Stimulated activated CD4-positive, alpha-beta T cell treated with anti-CD3 and anti-CD28 coated beads, Interleukin-15, amount 100 ng/mL, for 48 hours (primary cell): ENCODE measurements around the gene PKNOX2.

Experiments
- DNase-seq, 2 donors: peaks; one replicate each; pipeline ENCODE4 v3.0.0-alpha.2; 2020; ENCODE audit warnings: low read depth in 2 of 2

The PKNOX2 gene

DNA sequence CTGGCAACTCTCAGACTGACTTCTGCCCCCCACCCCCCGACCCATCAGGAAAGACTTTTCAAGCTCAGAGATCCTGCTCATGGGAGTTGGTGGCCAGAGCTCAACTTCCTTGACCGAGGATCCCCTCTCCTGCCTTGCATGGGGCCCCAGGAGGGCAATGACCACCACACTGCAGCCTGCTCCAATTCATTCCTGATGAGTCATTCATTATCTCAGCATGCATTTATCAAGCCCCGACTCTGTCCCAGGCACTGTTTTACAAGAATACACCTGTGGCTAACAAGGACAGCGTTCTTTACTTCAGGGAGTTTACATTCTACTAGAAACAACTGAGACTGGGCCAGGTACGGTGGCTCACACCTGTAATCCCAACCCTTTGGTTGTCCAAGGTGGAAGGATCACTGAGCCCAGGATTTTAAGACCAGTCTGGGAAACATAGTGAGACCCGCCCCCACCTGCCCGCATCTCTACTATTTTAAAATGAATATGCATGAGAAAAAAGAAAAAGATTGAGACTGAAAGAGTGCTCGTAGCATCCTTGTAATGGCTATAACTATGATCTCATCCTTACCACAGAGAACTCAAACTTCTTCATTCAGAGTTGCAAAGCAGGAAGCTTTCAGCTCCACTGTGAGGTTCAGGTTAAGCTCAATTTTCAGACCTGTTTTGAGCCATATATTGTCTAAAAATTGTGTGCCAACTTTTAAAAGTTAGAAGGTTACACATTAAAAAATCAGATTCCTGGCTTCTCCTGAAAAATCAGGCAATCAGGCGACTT, 271.1 kb downstream of the PKNOX2 start:
- DNase-seq = no peak

DNA sequence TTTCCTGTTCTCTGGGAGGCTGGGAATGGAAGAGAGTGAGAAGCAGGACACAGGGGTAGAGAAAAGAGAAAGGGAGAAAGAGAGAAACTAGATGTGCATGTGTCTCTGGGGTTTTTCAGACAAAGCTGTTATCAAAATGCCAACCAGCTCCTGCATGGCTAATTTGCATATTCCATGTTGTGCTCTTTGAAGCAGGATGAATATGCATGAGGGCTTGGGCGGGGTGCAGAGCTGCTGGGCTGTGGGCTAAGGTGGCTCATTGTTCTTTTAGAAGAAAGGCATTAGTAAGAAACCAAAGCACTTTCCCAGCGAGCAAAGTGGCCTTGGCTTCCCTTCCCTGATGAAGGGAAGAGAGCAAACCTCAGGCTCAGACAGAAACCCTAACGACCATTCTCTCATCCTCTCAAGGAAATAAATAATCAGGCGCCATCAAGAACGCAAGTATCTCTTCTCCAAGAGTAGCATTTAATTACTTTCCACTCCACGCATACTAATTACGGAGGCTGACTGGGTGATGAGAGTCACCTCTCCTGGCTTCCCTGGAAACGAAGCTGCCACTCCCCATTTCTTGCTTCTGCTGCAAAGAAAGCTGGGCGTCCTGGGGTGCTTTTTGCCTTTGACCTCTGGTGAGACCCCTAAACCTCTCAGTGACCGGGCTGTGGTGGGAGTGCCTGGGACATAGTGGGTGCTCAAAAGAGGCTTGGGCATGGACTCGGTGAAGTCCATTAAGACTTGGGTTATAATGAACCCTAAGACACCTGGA, 277.3 kb downstream of the PKNOX2 start:
- no peak for DNase-seq

DNA sequence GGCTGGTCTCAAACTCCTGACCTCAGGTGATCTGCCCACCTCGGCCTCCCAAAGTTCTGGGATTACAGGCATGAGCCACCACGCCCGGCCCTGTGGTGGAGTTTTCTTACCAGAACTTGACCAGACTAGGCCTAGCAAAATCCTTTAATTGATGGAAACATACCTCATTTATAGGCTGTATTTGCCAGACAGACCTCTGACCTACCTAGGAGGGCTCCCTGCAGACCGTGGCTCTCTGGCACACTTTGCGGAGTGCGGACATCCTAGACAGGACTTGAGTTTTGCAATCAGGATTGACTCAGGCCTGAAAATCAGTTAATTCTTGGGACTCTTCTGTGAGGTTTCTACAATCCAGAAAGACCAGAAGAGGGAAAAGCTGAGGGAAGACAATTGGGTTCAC, 278.4 kb downstream of the PKNOX2 start:
- DNase-seq = no peak

DNA sequence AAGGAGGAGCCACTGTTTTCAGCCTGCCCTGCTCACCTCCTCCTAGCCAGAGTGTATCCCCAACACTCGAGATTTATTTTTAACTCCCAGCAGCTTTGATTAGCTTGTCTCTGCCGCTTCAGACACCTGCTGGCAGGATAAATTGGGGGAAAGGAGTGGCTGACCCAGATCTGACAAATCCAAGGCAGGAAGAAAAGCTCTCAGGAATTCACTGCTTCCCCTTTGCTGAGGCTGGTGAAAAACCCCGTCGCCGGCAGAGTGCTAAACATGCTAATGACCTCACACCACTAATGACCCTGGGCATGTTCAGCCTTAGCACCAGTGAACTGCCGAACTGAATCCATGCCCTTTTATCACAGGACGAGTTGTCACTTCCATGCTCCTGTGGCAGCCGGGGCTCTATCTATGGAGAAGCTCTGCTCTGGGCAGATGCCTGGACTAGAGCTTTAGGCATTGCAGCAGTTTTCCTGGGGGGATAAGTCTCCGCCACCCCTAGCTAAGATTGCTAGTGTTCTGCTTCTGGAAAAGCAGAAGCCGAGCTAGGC, 279.3 kb downstream of the PKNOX2 start:
- DNase-seq = no peak

DNA sequence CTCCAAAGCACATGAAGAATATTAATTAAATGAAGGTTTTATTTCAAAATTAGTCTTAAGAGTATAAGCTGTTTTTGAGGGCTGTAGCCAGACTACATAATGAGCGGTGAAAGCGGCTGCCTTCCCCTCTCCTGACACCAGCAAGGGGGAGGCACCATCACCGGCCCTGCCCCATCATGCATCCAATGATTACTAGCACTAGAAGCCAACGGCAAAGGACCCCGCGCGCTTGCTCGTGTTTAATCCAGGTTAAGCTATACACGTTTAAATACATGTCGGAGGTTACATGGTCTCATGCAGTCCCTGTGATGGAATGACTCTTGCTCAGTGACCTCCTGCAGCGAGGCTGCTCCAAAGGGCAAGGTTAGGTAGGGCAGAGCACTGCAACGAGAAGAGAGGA, 281.2 kb downstream of the PKNOX2 start:
- no peak for DNase-seq

DNA sequence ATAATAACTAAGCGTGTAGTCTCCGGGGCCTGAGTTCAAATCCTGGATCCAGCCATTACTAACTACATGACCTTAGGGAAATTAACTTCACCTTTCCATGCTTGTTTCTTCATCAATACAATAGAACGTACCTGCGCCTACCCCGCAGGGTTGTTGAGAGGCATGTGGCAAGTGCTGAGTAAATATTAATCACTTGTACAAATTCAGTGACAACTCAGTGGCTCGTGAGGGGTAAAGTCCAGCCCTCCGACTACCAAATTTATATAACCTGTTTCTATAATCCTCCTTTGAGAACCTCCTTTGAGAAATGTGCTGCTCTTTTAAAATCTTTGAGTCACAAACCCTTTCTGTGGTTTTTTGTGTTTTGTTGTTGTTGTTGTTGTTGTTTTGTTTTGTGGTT, 281.7 kb downstream of the PKNOX2 start:
- no peak for DNase-seq

DNA sequence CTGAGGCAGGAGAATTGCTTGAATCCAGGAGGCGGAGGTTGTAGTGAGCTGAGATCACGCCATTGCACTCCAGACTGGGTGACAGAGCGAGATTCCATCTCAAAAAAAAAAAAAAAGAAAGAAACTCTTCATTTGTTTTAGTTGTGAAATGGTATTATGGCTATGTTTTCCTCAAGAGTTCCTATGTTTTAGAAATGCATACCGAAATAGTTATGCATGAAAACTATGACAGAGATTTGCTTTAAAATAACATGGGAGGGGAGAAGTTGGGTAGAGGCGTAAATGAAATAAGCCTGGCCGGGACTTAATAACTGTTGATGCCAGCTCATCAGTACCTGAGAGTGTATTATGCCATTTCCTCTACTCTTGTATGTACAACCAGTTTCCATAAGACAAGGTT, 283.2 kb downstream of the PKNOX2 start:
- DNase-seq = no peak

DNA sequence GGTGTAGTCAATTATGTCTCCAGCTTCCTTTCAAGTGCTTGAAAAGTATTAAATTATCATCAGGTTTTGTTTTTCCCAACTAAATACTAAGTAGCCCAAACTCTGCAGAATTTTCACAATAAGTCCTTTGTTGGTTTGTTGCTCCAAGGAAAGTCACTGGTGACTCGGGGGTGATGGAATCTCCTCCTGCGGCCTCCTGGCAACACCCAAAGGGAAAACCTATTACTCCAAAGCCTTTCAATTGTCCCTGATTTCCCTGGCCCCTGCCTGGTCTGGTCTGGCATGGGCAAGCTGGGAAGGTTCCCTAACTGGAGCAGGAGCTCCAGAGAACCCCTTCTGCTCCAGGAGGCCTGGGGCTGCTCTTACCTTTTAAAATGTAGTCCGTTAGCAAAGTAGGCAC, 283.6 kb downstream of the PKNOX2 start:
- no peak for DNase-seq

DNA sequence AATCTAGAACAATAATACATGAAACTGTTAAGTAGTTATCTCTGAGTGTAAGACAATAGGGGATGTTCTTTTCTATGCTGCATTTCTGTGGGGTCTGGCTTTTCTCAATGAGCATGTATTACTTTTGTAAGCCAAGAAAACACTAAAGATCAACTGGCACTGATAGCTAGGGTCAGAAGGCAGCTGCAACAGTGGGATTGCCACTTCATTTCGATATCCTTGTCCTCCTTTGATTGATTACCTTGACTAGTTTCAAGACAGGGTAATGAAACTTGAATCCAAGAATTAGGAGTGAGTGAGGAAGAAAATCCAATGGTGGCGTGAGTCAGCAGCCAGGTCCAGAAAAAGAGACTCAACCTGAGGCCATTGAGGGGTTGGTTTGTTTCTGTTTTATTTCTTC, 285.0 kb downstream of the PKNOX2 start:
- no peak for DNase-seq

DNA sequence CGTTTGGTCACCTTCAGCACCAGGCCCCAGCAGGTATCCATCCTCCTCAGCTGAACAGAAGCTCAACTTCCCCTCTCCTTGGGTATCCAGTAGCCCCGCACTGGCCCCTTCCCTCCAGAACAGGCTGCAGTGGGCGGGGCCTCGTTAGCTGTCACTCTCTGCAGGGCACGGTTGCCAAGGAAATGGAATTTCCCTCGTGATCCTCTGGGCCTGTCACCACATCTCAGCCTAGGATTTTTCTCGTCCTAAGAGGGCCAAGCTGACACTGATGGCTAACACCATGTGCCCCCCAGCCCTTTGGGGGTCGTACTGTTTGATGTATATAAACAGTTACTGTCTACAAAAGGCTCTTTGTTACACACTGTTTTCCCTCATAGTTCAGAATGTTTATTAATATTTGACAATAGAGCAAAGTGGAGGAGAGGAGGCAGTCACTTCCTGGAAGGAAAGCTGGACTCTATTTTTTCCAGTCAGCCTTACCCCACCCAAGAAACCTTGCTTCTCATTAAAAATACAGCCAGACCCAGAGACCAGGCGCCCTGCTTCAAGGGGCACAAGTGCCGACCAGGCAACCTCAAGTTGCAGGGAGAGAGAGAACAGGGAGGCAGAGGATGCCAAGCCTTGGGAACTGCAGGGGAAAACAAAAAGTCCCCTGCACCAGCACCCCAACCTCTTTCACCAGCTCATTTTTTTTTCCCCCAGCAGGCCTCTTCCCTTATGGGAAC, 287.0 kb downstream of the PKNOX2 start:
- no peak for DNase-seq

DNA sequence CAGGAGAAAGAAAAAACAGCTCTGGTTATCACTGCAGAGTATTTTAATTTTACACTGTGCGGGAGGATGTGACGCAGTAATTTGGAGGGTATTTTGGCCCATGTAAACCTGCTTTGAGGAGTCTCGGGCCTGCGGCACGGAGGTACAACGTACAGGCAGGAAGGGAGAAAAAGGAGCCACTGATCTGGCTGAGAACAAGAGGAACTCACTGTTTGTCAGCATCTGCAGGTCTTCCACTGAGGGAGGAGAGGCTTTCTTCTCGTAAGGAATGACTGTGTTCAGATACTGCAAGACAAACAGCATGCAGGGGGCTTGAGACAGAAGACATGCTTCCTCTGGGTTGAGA, 287.5 kb downstream of the PKNOX2 start:
- DNase-seq = no peak

DNA sequence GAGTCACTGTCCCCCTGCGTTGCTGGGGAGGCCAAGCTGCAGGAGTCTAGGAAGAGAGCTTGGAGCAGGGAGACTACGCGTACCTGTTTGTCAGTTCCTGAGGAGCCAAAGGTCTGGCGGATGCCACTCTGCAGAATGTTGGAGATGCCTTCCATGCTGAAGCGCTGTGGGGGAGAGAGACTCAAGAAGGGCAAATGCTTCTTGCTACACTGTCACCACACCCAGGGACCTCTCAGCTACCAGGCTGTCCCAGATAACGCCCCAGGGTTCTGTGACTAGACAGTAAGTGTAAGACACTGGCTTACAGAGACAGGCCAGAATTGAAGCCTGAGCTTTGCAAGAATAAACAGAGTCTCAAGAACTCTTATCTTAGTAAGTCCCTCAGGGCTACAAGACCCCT, 289.5 kb downstream of the PKNOX2 start:
- DNase-seq = no peak

DNA sequence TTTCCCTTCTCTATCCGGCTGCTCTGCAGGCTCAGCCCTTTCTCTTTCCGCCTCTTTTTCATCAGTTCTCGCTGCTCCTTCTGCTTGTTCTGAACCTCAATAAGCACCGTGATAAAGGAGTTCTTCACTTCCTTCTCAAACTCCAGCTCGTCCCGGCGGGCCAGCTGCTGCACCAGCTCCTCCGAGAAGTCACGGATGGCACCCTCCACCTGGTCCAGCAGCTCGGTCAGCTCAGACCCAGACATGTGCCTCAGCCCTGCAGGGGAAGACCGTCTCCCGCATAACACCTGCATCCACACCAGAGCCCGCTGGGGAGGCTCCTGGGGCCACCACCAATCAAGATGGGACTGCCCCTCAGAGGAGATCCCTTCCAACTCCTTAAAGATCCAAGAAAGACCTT, 291.3 kb downstream of the PKNOX2 start:
- DNase-seq = no peak

DNA sequence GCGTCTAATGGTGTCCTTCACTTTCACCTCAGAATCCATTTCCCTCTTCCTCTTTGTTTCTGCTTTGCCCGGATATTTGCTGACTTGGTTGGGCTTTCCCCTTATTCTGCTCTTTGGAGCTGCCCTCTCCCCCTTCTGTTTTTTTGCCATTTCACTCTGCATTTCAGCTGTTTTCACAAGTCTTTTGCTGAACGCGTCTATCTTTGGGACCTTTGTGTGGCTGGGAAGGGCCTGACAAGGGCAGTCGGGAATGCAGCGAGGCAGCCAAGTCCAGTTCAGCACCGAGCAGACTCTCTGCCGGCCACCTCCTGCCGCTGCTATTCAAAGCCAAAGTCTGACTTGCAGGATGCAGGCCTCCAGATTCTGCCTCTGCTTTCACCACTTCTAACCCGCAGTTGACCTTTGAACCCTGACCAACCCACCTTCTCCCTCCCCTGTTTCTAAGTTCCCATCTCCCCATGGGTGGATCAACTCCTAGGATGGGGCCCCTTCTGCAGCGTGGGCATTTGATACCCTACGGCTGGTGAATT, 293.3 kb downstream of the PKNOX2 start:
- no peak for DNase-seq

DNA sequence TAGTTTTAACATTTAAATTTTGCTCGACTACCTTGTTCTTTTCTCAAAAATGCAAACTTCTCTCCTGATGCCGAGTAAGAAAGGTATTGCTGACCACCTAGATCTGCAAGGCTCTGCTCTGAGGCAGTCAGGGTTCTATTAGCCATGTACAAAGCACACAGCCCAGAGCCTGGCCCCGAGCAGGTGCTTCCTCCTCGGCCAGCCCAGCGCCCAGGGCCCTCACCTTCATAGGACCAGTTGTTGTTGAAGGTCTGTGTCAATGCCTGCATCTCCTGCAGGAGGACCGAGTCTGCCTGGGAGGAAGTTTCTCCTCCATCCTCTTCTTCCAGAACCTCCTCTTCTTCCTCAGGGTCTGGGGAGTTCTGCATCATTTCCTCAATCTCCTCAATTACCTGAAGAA, 295.7 kb downstream of the PKNOX2 start:
- DNase-seq = no peak

DNA sequence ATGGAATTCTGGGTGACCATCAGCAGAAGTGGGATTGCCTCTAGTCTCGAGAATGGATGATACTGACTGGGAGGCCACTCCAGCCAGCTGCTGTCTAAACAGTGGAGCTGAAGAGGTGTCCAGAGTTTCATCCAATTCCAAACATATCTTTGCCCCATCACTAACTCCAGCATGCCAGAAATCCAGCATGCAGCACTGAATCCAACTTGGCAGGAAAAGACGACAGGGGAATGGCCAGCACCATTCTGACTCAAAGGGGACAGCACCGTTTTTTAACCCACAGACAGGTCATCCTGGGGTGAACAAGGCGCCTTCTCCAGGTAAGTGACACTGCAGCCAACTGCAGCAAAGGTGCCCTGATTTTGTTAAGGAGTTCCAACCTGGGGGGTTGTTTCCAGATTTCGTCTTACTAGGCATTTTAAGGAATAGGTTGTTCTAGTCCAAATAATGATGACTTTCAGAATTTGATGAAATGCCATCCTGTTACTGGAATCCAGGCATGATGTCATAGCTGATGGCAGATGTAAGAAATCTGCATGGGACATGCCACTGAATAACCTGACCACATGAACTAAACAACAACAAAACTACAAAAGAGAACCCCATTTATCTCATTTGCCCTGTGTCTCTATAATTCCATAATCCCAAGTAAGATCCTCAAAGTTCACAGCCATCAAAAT, 299.2 kb downstream of the PKNOX2 start:
- no peak for DNase-seq

DNA sequence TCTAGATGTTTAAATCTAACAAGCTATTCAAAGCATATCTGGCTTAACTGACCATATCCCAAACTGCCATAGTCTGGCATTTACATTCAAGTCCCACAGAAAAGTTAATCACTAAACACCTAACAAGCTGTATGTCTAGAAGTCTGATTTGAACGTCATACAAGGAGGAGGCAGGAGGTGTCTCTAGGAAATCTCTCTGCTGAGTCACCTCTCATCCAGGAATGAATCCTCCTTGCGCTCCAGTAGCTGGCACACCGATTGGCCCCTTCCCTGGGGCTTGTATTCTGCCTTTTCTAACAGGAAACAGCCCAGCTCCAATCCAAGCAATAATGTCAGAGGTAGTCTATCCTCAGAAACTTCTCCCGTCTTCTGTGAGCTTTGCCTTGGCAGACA, 299.7 kb downstream of the PKNOX2 start:
- DNase-seq = no peak

DNA sequence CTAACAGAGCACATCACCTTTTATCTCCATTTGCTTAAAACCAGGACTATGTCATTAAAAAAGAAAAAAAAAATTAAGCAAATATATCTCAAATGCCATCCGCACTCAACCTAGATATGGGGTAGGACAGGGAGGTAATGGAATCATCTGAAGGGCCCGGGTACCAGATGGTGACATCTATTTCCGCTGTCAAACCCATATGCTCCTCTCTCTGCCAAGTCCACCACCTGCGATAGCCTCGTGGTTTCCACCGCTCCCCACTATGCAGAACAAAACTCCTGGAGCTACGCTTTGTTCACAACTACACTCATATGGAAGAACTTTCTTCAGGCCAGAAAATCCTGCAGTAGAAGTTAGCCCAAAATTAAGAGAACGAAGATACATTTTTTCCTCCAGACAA, 300.1 kb downstream of the PKNOX2 start:
- no peak for DNase-seq

DNA sequence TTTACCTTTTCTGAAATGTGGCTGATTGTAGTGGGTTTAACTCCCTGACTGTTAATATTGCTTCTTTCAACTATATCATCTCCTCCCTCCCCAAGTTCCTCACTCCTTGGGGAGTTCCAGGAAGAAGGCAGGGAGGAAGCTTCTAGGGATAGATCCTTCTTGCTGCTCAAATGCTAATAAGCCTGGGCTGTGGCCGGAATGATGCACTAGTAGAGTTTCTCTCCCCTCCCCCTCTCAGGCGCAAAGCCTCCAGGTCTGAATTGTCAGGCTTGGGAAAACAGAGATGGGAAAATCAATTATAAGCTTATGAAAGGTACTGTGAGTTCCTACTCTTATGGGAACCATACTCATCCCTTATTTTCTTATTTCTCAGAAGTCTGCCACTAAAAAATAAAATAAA, 300.7 kb downstream of the PKNOX2 start:
- DNase-seq = no peak

DNA sequence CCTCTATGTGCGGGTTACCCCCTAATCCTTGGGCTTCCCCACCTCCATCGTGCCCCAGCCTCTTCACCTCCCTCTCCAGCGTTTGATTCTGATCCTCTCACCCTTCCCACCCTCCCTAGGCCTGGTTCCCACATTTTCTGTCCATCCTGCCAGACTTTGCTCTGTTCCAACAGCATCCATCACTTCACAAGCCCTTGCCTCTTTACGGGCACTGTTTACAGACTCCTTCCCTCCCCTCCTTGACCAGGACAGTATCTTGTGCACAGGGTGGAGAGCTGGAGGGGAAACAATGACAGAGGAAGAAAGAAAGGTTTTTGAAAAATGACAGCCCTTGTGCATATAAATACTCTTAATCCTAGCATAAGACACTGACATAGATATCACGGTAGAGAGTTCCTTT, 301.1 kb downstream of the PKNOX2 start:
- no peak for DNase-seq

DNA sequence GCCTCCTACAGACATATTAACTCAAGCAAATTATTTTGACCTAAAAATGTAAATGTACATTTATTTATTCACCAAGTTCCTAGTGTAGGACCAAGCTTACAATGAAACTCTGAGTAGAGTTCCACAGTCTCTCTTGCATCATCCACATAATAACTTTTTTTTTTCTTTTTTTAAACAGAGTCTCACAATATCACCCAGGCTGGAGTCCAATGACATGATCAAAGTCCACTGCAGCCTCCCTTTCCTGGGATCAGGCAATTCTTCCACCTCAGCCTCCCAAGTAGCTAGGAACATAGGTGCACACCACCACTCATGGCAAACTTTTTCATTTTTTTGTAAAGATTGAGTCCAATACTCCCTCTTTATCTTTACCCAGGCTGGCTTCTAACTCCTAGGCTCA, 303.5 kb downstream of the PKNOX2 start:
- no peak for DNase-seq

DNA sequence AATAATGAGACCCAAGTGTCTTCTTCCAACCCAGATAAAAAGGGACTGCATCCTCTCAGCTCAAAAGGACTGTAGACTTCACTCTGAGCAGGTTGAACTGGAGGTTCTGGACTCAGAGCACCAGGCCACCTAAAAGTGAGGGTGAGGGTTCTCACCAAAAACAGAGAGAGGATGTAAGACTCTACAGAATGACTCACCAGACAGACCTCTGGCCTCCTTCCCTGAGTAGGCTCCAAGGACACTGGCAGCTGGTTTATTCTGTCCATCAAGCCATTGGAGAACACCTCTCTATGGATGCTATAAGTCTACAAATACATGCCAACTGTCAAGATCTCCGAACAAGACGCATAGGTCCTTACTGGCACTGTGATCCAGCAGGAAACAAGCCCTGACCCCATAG, 304.3 kb downstream of the PKNOX2 start:
- DNase-seq = no peak
